Measurements from ENCODE around the gene ANKRA2. TPM values are rescaled to one million over a fixed set of nuclear protein-coding genes. Genes with fewer than 3 reads are reported as not detected.

The ANKRA2 gene
- polyA plus RNA-seq, 1 donor from 2014 or later = 70.9 TPM

DNA sequence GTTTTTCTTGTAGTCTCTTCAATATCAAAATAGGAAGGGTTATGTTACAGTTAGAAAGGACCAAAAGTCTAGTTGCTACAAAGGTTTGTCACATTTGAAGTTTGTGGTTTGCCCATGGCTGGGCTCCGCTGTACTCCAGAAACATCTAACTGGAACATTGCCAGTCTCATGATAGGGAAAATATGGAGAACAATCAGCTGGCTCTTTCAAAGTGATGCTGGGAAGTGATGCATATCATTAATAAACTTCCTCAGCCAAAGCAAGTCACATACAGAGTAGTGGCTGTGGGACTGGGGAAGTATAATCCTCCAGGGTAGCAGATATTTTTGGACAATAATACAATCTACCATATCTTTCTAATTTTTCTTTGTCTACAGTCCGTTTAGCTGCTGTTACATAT lies 58.4 kb downstream of the ANKRA2 start:
- peaks cover 9% of the 10 kb centered on the region for H3K36me3 ChIP-seq (ENCODE audit: insufficient read depth, low read length)
- H3K27me3 ChIP-seq (ENCODE audit: insufficient read depth, low read depth, low read length) = no peaks in the 10 kb centered on the region
- H3K9ac ChIP-seq (ENCODE audit: low read length) = no peak overlapping the region
- H2AFZ ChIP-seq (ENCODE audit: low read depth, low read length) = no peak overlapping the region
- no peaks in the 10 kb centered on the region for H4K20me1 ChIP-seq (ENCODE audit: insufficient read depth)
- H3K9me3 ChIP-seq (ENCODE audit: low read length) = no peaks in the 10 kb centered on the region
- no peaks in the 10 kb centered on the region for H3K79me2 ChIP-seq (replicated peaks; ENCODE audit: insufficient read depth, low read length)
- H3K4me2 ChIP-seq (ENCODE audit: low read length) = no peak overlapping the region
- H3K4me3 ChIP-seq (ENCODE audit: low read length) = no peak overlapping the region
- no peak for TF ChIP-seq RAD21 (conservative IDR thresholded peaks at IDR 0.05)
- no peak for TF ChIP-seq POLR2AphosphoS5 (IDR thresholded peaks at IDR 0.05)
- TF ChIP-seq SMC3 (conservative IDR thresholded peaks at IDR 0.05; ENCODE audit: poor library complexity) = no peak
- no peak for TF ChIP-seq EP300 (conservative IDR thresholded peaks at IDR 0.05; ENCODE audit: poor library complexity, severe bottlenecking)
- no peak for TF ChIP-seq TAF1 (IDR thresholded peaks at IDR 0.05; ENCODE audit: low read depth)
- no peak for TF ChIP-seq MXI1 (conservative IDR thresholded peaks at IDR 0.05; ENCODE audit: poor library complexity, severe bottlenecking)
- TF ChIP-seq REST (IDR thresholded peaks at IDR 0.05; ENCODE audit: borderline replicate concordance) = no peak
- TF ChIP-seq EZH2 (IDR thresholded peaks at IDR 0.05; ENCODE audit: borderline replicate concordance, insufficient read depth, low read length, poor library complexity, severe bottlenecking) = no peak
- TF ChIP-seq CTCF (IDR thresholded peaks at IDR 0.05; ENCODE audit: poor library complexity, severe bottlenecking) = no peak
- no peaks in the 10 kb centered on the region for H3F3A ChIP-seq (ENCODE audit: insufficient read depth, low read length, poor library complexity, severe bottlenecking)
- no peak overlapping the region for H3K27ac ChIP-seq (ENCODE audit: low read length)
- no peaks in the 10 kb centered on the region for H3K9me2 ChIP-seq (ENCODE audit: insufficient read depth, low read length)

GRCh38 chr5:73506459-73506955 lies 58.9 kb downstream of the ANKRA2 start:
- no peaks in the 10 kb centered on the region for H3F3A ChIP-seq (ENCODE audit: insufficient read depth, low read length, poor library complexity, severe bottlenecking)
- no peak overlapping the region for H3K27ac ChIP-seq (ENCODE audit: low read length)
- no peak overlapping the region for H3K4me3 ChIP-seq (ENCODE audit: low read length)
- no peak overlapping the region for H3K9ac ChIP-seq (ENCODE audit: low read length)
- H3K79me2 ChIP-seq (replicated peaks; ENCODE audit: insufficient read depth, low read length) = peaks cover 2% of the 10 kb centered on the region
- H3K9me3 ChIP-seq (ENCODE audit: low read length) = no peaks in the 10 kb centered on the region
- H3K36me3 ChIP-seq (ENCODE audit: insufficient read depth, low read length) = peaks cover 9% of the 10 kb centered on the region
- H3K27me3 ChIP-seq (ENCODE audit: insufficient read depth, low read depth, low read length) = no peaks in the 10 kb centered on the region
- no peak for TF ChIP-seq MXI1 (conservative IDR thresholded peaks at IDR 0.05; ENCODE audit: poor library complexity, severe bottlenecking)
- H4K20me1 ChIP-seq (ENCODE audit: insufficient read depth) = no peaks in the 10 kb centered on the region
- H3K9me2 ChIP-seq (ENCODE audit: insufficient read depth, low read length) = no peaks in the 10 kb centered on the region
- no peak overlapping the region for H3K4me2 ChIP-seq (ENCODE audit: low read length)
- H2AFZ ChIP-seq (ENCODE audit: low read depth, low read length) = no peak overlapping the region

Other genes with a start within 250 kb of the ANKRA2 start
- gene FOXD1, start 116.9 kb downstream of the ANKRA2 start, polyA plus RNA-seq = not detected in 2 replicates
- gene BTF3, start 67.2 kb downstream of the ANKRA2 start, polyA plus RNA-seq = 307 and 324 TPM in 2 replicates
- 18.1 and 22.0 TPM in 2 replicates for gene UTP15, start 104 bp upstream of the ANKRA2 start, polyA plus RNA-seq
- not detected in 2 replicates for gene ARHGEF28, start 60.6 kb upstream of the ANKRA2 start, polyA plus RNA-seq